ENCODE data around the gene COL6A2. TPM values are rescaled to one million over a fixed set of nuclear protein-coding genes. Genes with fewer than 3 reads are reported as not detected.

Gene COL6A2
- total and polyA plus RNA-seq, 2 donors (not counting 1 experiment from before 2014, with no cell fraction given), result 1.2 to 2.1 TPM

- intact Hi-C loops (cut with micrococcal nuclease), result no loop called here
- H3K9me3 Mint-ChIP-seq (ENCODE audit: insufficient read depth), result peaks cover 3% of the 10 kb centered on the region
- WGBS (ENCODE audit: insufficient coverage), result 86% methylated on average over 13 of the region's 16 CpGs
- Histone ChIP-seq H3K36me3 (replicated peaks in 1 of 2; ENCODE audit: control extremely low read depth in 1 of 2, control insufficient read depth in 1 of 2, extremely low read depth in 1 of 2, insufficient read depth in 2 of 2, low read length in 1 of 2) (no peaks in the 10 kb centered on the region), H3K9me3 (ENCODE audit: control extremely low read depth in 1 of 3, control insufficient read depth in 2 of 3, insufficient read depth in 1 of 3, low read length in 2 of 3) (peaks cover 0 to 31% (median 0%) of the 10 kb centered on the region in 3 donors), H3K4me3 (ENCODE audit: control extremely low read depth in 1 of 5, extremely low read depth in 1 of 5, insufficient read depth in 1 of 5, low read depth in 2 of 5, low read length in 4 of 5) (no peak overlapping the region), H2AFZ (ENCODE audit: insufficient read depth, low read depth, low read length, poor library complexity, severe bottlenecking) (no peak overlapping the region), H4K20me1 (ENCODE audit: control insufficient read depth, insufficient read depth, low read length, poor library complexity, severe bottlenecking) (no peaks in the 10 kb centered on the region), H3K4me1 (ENCODE audit: control insufficient read depth in 2 of 2, insufficient read depth in 2 of 2, low read length in 2 of 2) (no peaks in the 10 kb centered on the region), H3K27me3 (replicated peaks in 1 of 4; ENCODE audit: control extremely low read depth in 1 of 4, control insufficient read depth in 3 of 4, insufficient read depth in 4 of 4, low read length in 3 of 4) (peaks cover 0 to 3% (median 0%) of the 10 kb centered on the region in 4 experiments), H3K79me2 (ENCODE audit: control insufficient read depth, insufficient read depth, low read length) (no peaks in the 10 kb centered on the region), H3K27ac (ENCODE audit: low read length in 2 of 2) (no peak overlapping the region), H3K9ac (ENCODE audit: low read length) (no peak overlapping the region), H3K4me2 (replicated peaks; ENCODE audit: low read depth, low read length, poor library complexity, severe bottlenecking) (no peak overlapping the region)
- H3K4me3 Mint-ChIP-seq, result no peak overlapping the region
- ATAC-seq (ENCODE audit: low read depth) (no peak), DNase-seq (no peak)
- ChIA-PET CTCF (no interaction called here), POLR2A (no interaction called here)
- TF ChIP-seq, protein P1, sequence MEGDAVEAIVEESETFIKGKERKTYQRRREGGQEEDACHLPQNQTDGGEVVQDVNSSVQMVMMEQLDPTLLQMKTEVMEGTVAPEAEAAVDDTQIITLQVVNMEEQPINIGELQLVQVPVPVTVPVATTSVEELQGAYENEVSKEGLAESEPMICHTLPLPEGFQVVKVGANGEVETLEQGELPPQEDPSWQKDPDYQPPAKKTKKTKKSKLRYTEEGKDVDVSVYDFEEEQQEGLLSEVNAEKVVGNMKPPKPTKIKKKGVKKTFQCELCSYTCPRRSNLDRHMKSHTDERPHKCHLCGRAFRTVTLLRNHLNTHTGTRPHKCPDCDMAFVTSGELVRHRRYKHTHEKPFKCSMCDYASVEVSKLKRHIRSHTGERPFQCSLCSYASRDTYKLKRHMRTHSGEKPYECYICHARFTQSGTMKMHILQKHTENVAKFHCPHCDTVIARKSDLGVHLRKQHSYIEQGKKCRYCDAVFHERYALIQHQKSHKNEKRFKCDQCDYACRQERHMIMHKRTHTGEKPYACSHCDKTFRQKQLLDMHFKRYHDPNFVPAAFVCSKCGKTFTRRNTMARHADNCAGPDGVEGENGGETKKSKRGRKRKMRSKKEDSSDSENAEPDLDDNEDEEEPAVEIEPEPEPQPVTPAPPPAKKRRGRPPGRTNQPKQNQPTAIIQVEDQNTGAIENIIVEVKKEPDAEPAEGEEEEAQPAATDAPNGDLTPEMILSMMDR (IDR thresholded peaks at IDR 0.05), result no peak
- H3K4me1 Mint-ChIP-seq, result no peaks in the 10 kb centered on the region
- no peak overlapping the region for H3K27ac Mint-ChIP-seq
- H3K27me3 Mint-ChIP-seq, result no peaks in the 10 kb centered on the region
Observed at GRCh38 chr21:46051379-46051770, 46.5 kb upstream of the COL6A2 start.

DNA sequence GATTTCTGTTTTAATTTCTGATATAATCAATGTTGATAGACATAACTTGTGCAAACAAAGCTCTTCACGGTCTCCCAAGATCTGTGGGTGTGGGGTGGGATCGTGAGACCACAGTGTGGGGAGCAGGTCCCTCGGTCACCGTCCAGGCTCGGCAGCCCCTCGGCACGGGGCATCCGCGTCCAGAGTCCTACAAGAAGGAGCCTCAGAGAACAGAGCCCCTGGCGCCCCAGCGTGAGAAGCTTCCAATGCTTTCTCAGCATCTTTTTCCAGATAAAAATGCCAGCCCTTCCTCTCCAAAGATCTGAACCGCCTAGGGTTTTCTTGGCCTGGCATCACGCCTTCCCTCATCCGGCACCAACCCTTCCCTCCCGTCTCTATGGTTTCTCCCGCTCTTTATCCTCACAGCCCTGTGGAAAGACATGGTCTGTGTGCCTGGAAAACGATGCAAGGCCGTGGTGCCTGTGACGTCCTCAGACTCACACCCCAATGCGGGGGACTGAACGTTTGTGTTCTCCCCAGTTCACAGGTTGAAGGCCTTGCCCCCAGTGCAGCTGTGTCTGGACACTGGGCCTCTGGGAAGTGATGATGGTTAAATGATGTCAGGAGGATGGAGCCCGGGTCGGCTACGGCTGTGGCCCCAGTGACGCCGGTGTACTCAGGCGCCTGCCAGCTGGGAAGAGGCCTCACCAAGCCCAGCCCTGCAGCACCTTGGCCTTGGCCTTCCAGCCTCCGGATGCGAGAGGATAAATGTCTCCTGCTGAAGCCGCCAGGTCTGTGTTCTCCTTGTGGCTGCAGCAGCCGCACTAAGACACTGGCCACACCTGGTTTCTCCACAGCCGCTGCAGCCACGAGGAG is 45.9 kb upstream of the COL6A2 start:
- H3K9me3 Mint-ChIP-seq (ENCODE audit: insufficient read depth), result peaks cover 2% of the 10 kb centered on the region
- no peaks in the 10 kb centered on the region for H3K4me1 Mint-ChIP-seq
- Histone ChIP-seq H3K79me2 (ENCODE audit: control insufficient read depth, insufficient read depth, low read length) (no peaks in the 10 kb centered on the region), H3K4me1 (ENCODE audit: control insufficient read depth in 2 of 2, insufficient read depth in 2 of 2, low read length in 2 of 2) (peaks cover 1 to 3% of the 10 kb centered on the region in 2 donors), H3K27ac (ENCODE audit: low read length in 2 of 2) (no peak overlapping the region), H4K20me1 (ENCODE audit: control insufficient read depth, insufficient read depth, low read length, poor library complexity, severe bottlenecking) (no peaks in the 10 kb centered on the region), H3K36me3 (replicated peaks in 1 of 2; ENCODE audit: control extremely low read depth in 1 of 2, control insufficient read depth in 1 of 2, extremely low read depth in 1 of 2, insufficient read depth in 2 of 2, low read length in 1 of 2) (no peaks in the 10 kb centered on the region), H3K4me3 (ENCODE audit: control extremely low read depth in 1 of 5, extremely low read depth in 1 of 5, insufficient read depth in 1 of 5, low read depth in 2 of 5, low read length in 4 of 5) (no peak overlapping the region), H3K4me2 (replicated peaks; ENCODE audit: low read depth, low read length, poor library complexity, severe bottlenecking) (no peak overlapping the region), H3K27me3 (replicated peaks in 1 of 4; ENCODE audit: control extremely low read depth in 1 of 4, control insufficient read depth in 3 of 4, insufficient read depth in 4 of 4, low read length in 3 of 4) (peaks cover 0 to 8% (median 0%) of the 10 kb centered on the region in 4 experiments), H3K9me3 (ENCODE audit: control extremely low read depth in 1 of 3, control insufficient read depth in 2 of 3, insufficient read depth in 1 of 3, low read length in 2 of 3) (peaks cover 0 to 24% (median 0%) of the 10 kb centered on the region in 3 donors), H3K9ac (ENCODE audit: low read length) (no peak overlapping the region), H2AFZ (ENCODE audit: insufficient read depth, low read depth, low read length, poor library complexity, severe bottlenecking) (no peak overlapping the region)
- DNase-seq (no peak), ATAC-seq (ENCODE audit: low read depth) (no peak)
- ChIA-PET POLR2A (no interaction called here), CTCF (no interaction called here)
- TF ChIP-seq, protein P1 (IDR thresholded peaks at IDR 0.05), result no peak
- no peak for TF ChIP-seq EZH2 (IDR thresholded peaks at IDR 0.05; ENCODE audit: borderline replicate concordance, insufficient read depth, low read depth, low read length, poor library complexity, severe bottlenecking)
- intact Hi-C loops (cut with micrococcal nuclease), result no loop called here
- WGBS (ENCODE audit: insufficient coverage), result 90% methylated on average over 28 of the region's 33 CpGs
- H3K4me3 Mint-ChIP-seq, result no peak overlapping the region
- no peak overlapping the region for H3K27ac Mint-ChIP-seq
- no peaks in the 10 kb centered on the region for H3K27me3 Mint-ChIP-seq

All from B cell (primary cell).